Activated T-cell treated with anti-CD3 and anti-CD28 coated beads, Interleukin-2, amount 50 U/mL, for 4 hours (primary cell): ENCODE results near the gene ADCK2. TPM values are rescaled to one million over a fixed set of nuclear protein-coding genes. Genes with fewer than 3 reads are reported as not detected.

ENCODE experiments used
- total RNA-seq, 3 donors: library from RNA; stranded (reverse); gene quantifications; one replicate each; pipeline ENCODE4 v1.2.1, GENCODE V29; 2021

The ADCK2 gene
- total RNA-seq, 3 donors from 2014 or later, result 22.2 to 23.7 (median 22.4) TPM

Other genes starting within 250 kb of the ADCK2 start
- 10 to 100 TPM; 42.9 to 54.1 (median 51.9) TPM for gene MKRN1, start 193.4 kb upstream of the ADCK2 start, total RNA-seq
- not detected for gene DENND2A, start 32.1 kb upstream of the ADCK2 start, total RNA-seq
- gene NDUFB2, start 23.8 kb downstream of the ADCK2 start, total RNA-seq, result 100 to 1,000 TPM; 192 to 205 (median 201) TPM